ENCODE measurements around the gene GFRA3. TPM values are rescaled to one million over a fixed set of nuclear protein-coding genes. Genes with fewer than 3 reads are reported as not detected.

GFRA3 gene
- total RNA-seq (2014; rRNA removed; shearing (Covaris generic)): 0.08 TPM in 1 of 2 replicates, not detected in the other

GRCh38 chr5:138274189-138274853, at the start of gene GFRA3:
Gene GFRA3 (minus strand): TSS chr5:138274621. CDS start chr5:138274424, 197 bp downstream.

GRCh38 chr5:138213161-138214029, 61.0 kb downstream of the GFRA3 start, which contains the start of gene CDC23:
Gene CDC23 (minus strand): TSS chr5:138213323. CDS start chr5:138213312, 11 bp downstream.

Other genes with a start within 250 kb of the GFRA3 start
- gene FAM13B, start 241.5 kb downstream of the GFRA3 start, total RNA-seq (2014; rRNA removed; shearing (Covaris generic)): 11.3 and 14.4 TPM in 2 replicates
- not detected in 2 replicates for gene WNT8A, start 190.6 kb downstream of the GFRA3 start, total RNA-seq (2014; rRNA removed; shearing (Covaris generic))
- not detected in 2 replicates for gene NME5, start 135.2 kb downstream of the GFRA3 start, total RNA-seq (2014; rRNA removed; shearing (Covaris generic))
- 53.7 and 56.9 TPM in 2 replicates for gene BRD8, start 96.0 kb downstream of the GFRA3 start, total RNA-seq (2014; rRNA removed; shearing (Covaris generic))
- 60.6 and 61.7 TPM in 2 replicates for gene KIF20A, start 95.5 kb downstream of the GFRA3 start, total RNA-seq (2014; rRNA removed; shearing (Covaris generic))
- 23.9 and 28.7 TPM in 2 replicates for gene CDC23, start 61.3 kb downstream of the GFRA3 start, total RNA-seq (2014; rRNA removed; shearing (Covaris generic))
- gene CDC25C, start 57.2 kb upstream of the GFRA3 start, total RNA-seq (2014; rRNA removed; shearing (Covaris generic)): 15.4 and 17.2 TPM in 2 replicates
- 37.4 and 39.6 TPM in 2 replicates for gene FAM53C, start 63.6 kb upstream of the GFRA3 start, total RNA-seq (2014; rRNA removed; shearing (Covaris generic))
- 31.7 and 32.9 TPM in 2 replicates for gene KDM3B, start 78.1 kb upstream of the GFRA3 start, total RNA-seq (2014; rRNA removed; shearing (Covaris generic))
- 16.9 and 18.6 TPM in 2 replicates for gene REEP2, start 164.4 kb upstream of the GFRA3 start, total RNA-seq (2014; rRNA removed; shearing (Covaris generic))
- gene EGR1, start 190.9 kb upstream of the GFRA3 start, total RNA-seq (2014; rRNA removed; shearing (Covaris generic)): 10.7 and 16.8 TPM in 2 replicates

Data from A375 (cell line).